HepG2 (cell line): ENCODE results near the gene RBM22. TPM values are rescaled to one million over a fixed set of nuclear protein-coding genes. Genes with fewer than 3 reads are reported as not detected.

Source experiments
- ATAC-seq: fragments of 200-7000 bp; cut with Tn5 transposase; 3 replicates; pipeline ENCODE4 v1.9.1; 2020; ENCODE audit warnings: mild to moderate bottlenecking, moderate library complexity
- BruUV-seq: library from RNA; stranded (reverse); fragments of 400-500 nt; replicated peaks from 2 replicates; lab custom pipeline; 2021; lab: Mats Ljungman, UMichigan
- CTCF ChIA-PET: fragments of 300-600 bp; formaldehyde crosslinking; extraction: SDS; loops from one replicate; lab custom pipeline; 2021; ENCODE audit warnings: low total read pairs, inconsistent platforms, low intra/inter-chr PET ratio; lab: Yijun Ruan, JAX
- POLR2A ChIA-PET: fragments of 350-600 bp; sonication (Branson Sonifier 250); formaldehyde crosslinking; loops from one replicate; lab custom pipeline; 2020; ENCODE audit warnings: antibody characterized with exemption, inconsistent platforms; lab: Yijun Ruan, JAX
- DNase-seq: peaks from one replicate; pipeline ENCODE4 v3.0.0-alpha.2; 2015; ENCODE audit warnings: low spot score
- FAIRE-seq: peaks from 3 replicates; lab custom pipeline; 2011; peaks lifted over from hg19 to GRCh38; lab: Jason Lieb, UNC
- H2AFZ ChIP-seq: one replicate; pipeline ENCODE4 v1.6.1; 2011; ENCODE audit warnings: low read length, inconsistent platforms
- H3K27ac ChIP-seq: fragments of 300-600 bp; 3 replicates; pipeline ENCODE4 v1.8.0; 2011; ENCODE audit warnings: mixed run types, mild to moderate bottlenecking, mixed read lengths, low read length, inconsistent platforms; ENCODE audit not compliant: insufficient read depth; ENCODE audit errors: extremely low read length
- H3K27me3 ChIP-seq, 2 experiments: fragments of 200-600 bp in 1 of 2; 2 replicates in 1 of 2; 3 replicates in 1 of 2; pipeline versions ENCODE4 v1.6.0 to v1.8.0; 2011; ENCODE audit warnings: low read length in 2 of 2, mild to moderate bottlenecking in 2 of 2, moderate library complexity in 2 of 2, inconsistent platforms in 1 of 2; ENCODE audit not compliant: insufficient read depth in 2 of 2, control insufficient read depth in 1 of 2
- H3K36me3 ChIP-seq, 2 experiments: fragments of 200-600 bp in 1 of 2; replicated peaks in 1 of 2; 2 replicates in 1 of 2; 3 replicates in 1 of 2; pipeline versions ENCODE4 v1.5.1 to v1.8.0; 2011; ENCODE audit warnings: low read length in 2 of 2, inconsistent platforms in 1 of 2; ENCODE audit not compliant: insufficient read depth in 2 of 2, control insufficient read depth in 1 of 2
- H3K4me1 ChIP-seq: 2 replicates; pipeline ENCODE4 v1.5.1; 2012; ENCODE audit warnings: low read length, inconsistent platforms; ENCODE audit not compliant: insufficient read depth
- H3K4me2 ChIP-seq: 2 replicates; pipeline ENCODE4 v1.6.0; 2011; ENCODE audit warnings: low read depth, low read length, inconsistent platforms
- H3K4me3 ChIP-seq, 3 experiments: fragments of 200-600 bp in 1 of 3; sonication (generic), shearing (Covaris generic) in 1 of 3; replicated peaks in 1 of 3; 2 replicates each; pipeline ENCODE4 v1.5.1; 2011 to 2016; ENCODE audit warnings: low read length in 3 of 3, inconsistent platforms in 2 of 3, low read depth in 2 of 3, mild to moderate bottlenecking in 2 of 3, control low read depth in 1 of 3, mixed read lengths in 1 of 3; ENCODE audit not compliant: insufficient read depth in 1 of 3
- H3K79me2 ChIP-seq: one replicate; pipeline ENCODE4 v1.6.1; 2011; ENCODE audit warnings: low read length, inconsistent platforms; ENCODE audit not compliant: insufficient read depth
- H3K9ac ChIP-seq: 2 replicates; pipeline ENCODE4 v1.6.0; 2011; ENCODE audit warnings: mild to moderate bottlenecking, low read depth, low read length, inconsistent platforms; ENCODE audit not compliant: insufficient read depth
- H3K9me3 ChIP-seq: 2 replicates; pipeline ENCODE4 v1.5.1; 2012; ENCODE audit warnings: mild to moderate bottlenecking, low read length
- H4K20me1 ChIP-seq: 2 replicates; pipeline ENCODE4 v1.6.0; 2011; ENCODE audit warnings: inconsistent platforms, mild to moderate bottlenecking, low read length, moderate library complexity; ENCODE audit not compliant: insufficient read depth
- ARNT ChIP-seq: fragments of 450-650 bp; IDR thresholded peaks from 2 replicates; pipeline ENCODE4 v1.6.1; 2017
- ATF5 ChIP-seq: sonication (generic); formaldehyde crosslinking; IDR thresholded peaks from 2 replicates; pipeline ENCODE4 v1.4.0; 2020; ENCODE audit warnings: mild to moderate bottlenecking, low read depth, missing genetic modification reagents
- CEBPZ ChIP-seq: IDR thresholded peaks from 2 replicates; pipeline ENCODE4 v1.6.1; 2012; ENCODE audit warnings: low read length, improper control_type of control experiment
- JUN ChIP-seq: sonication (generic); formaldehyde crosslinking; IDR thresholded peaks from 2 replicates; pipeline ENCODE4 v1.4.0; 2020; ENCODE audit warnings: mild to moderate bottlenecking, missing genetic modification reagents
- MAFF ChIP-seq: IDR thresholded peaks from 2 replicates; pipeline ENCODE4 v1.6.1; 2011; ENCODE audit warnings: low read depth, low read length, improper control_type of control experiment
- NCOA5 ChIP-seq: sonication (generic); formaldehyde crosslinking; IDR thresholded peaks from 2 replicates; pipeline ENCODE4 v1.4.0; 2020; ENCODE audit warnings: missing genetic modification reagents
- POLR2AphosphoS5 ChIP-seq: IDR thresholded peaks from 2 replicates; pipeline ENCODE4 v1.6.1; 2012; ENCODE audit warnings: low read depth, low read length
- ZFP90 ChIP-seq: sonication (generic); formaldehyde crosslinking; IDR thresholded peaks from 2 replicates; pipeline ENCODE4 v1.8.0; 2022; ENCODE audit warnings: missing genetic modification reagents, mild to moderate bottlenecking, inconsistent platforms, borderline replicate concordance
- ZIK1 ChIP-seq: sonication (generic); formaldehyde crosslinking; IDR thresholded peaks from 2 replicates; pipeline ENCODE4 v1.5.0; 2020; ENCODE audit warnings: mild to moderate bottlenecking, low read depth, missing genetic modification reagents, borderline replicate concordance
- ZNF20 ChIP-seq: sonication (generic); formaldehyde crosslinking; IDR thresholded peaks from 2 replicates; pipeline ENCODE4 v1.4.0; 2020; ENCODE audit warnings: mild to moderate bottlenecking, moderate library complexity, missing genetic modification reagents
- ZNF263 ChIP-seq: sonication (generic); formaldehyde crosslinking; IDR thresholded peaks from 2 replicates; pipeline ENCODE4 v1.4.0; 2020; ENCODE audit warnings: missing genetic modification reagents
- ZNF562 ChIP-seq: sonication (generic); formaldehyde crosslinking; IDR thresholded peaks from 2 replicates; pipeline ENCODE4 v1.8.0; 2022; ENCODE audit warnings: missing genetic modification reagents, borderline replicate concordance
- ZNF574 ChIP-seq: sonication (generic); formaldehyde crosslinking; IDR thresholded peaks from 2 replicates; pipeline ENCODE4 v1.4.0; 2020; ENCODE audit warnings: missing genetic modification reagents
- ZNF670 ChIP-seq: sonication (generic); formaldehyde crosslinking; IDR thresholded peaks from 2 replicates; pipeline ENCODE4 v1.8.0; 2022; ENCODE audit warnings: mild to moderate bottlenecking, missing genetic modification reagents, borderline replicate concordance
- ZNF7 ChIP-seq: IDR thresholded peaks from 2 replicates; pipeline ENCODE4 v1.6.1; 2016; ENCODE audit warnings: missing biosample characterization, missing genetic modification reagents
- ZNF724P ChIP-seq: sonication (generic); formaldehyde crosslinking; IDR thresholded peaks from 2 replicates; pipeline ENCODE4 v1.8.0; 2022; ENCODE audit warnings: missing genetic modification reagents, borderline replicate concordance
- ZNF883 ChIP-seq: sonication (generic); formaldehyde crosslinking; IDR thresholded peaks from 2 replicates; pipeline ENCODE4 v1.5.1; 2020; ENCODE audit warnings: mild to moderate bottlenecking, missing genetic modification reagents; ENCODE audit errors: not compliant biosample characterization
- WGBS: methylation state at CpG from one replicate; pipeline ENCODE4 v1.1.6; 2017; ENCODE audit warnings: low lambda C conversion rate; 5-methylcytosine and 5-hydroxymethylcytosine counted together
- in situ Hi-C: cut with HindIII; loops from 2 replicates; pipeline ENCODE4 v1.10.0; 2017; ENCODE audit warnings: low pct_unique_long_range_greater_than_20kb; ENCODE audit not compliant: extremely low pct_ligation_motif_present
- intact Hi-C: fragments of 100-400 bp; cut with micrococcal nuclease; formaldehyde crosslinking; loops from one replicate; pipeline ENCODE4 v1.10.0; 2022; ENCODE audit not compliant: unreplicated experiment
- polyA plus RNA-seq, 8 experiments: library from polyadenylated mRNA; depleted of rRNA in 3 of 8; stranded (reverse) in 7 of 8; unstranded in 1 of 8; fragments of >200 nt; fragmentation: Illumina TruSeq in 4 of 8; extraction: Trizol in 4 of 8; gene quantifications; 2 replicates each; pipeline versions ENCODE4 v1.2.1 to v1.2.3, GENCODE V29; 2011 to 2016; ENCODE audit warnings: low read depth in 4 of 8, missing spikeins in 1 of 8, mixed read lengths in 1 of 8; ENCODE audit not compliant: insufficient read depth in 1 of 8
- total RNA-seq, 5 experiments: library from RNA; depleted of rRNA; stranded (reverse); fragments of >200 nt; fragmentation: Illumina TruSeq; extraction: Trizol; gene quantifications; 2 replicates each; pipeline ENCODE4 v1.2.3, GENCODE V29; 2016; ENCODE audit warnings: low read depth in 1 of 5

The RBM22 gene
- total and polyA plus RNA-seq, 2 of the 13 experiments (the other 11 are each of a cell fraction or from before 2014, with no cell fraction given): 28.3 to 35.0 TPM

GRCh38 chr5:150672237-150672883 lies 28.5 kb downstream of the RBM22 start:
- in situ Hi-C loops: loop anchor here (25.0 kb wide), 1 partner anchor 210 kb away; no protein-coding TSS in a partner anchor
- Histone ChIP-seq H4K20me1 (no peaks in the 10 kb centered on the region), H3K36me3 (no peaks in the 10 kb centered on the region), H3K79me2 (no peaks in the 10 kb centered on the region), H3K27me3 (peaks cover 2 to 27% of the 10 kb centered on the region in 2 experiments; a peak in 2 of 5 replicates), H3K9ac (no peak overlapping the region), H3K9me3 (no peaks in the 10 kb centered on the region), H3K4me2 (peak overlapping the region; percentile 75), H2AFZ (no peak overlapping the region), H3K4me3 (peak overlapping the region; percentile 52 to 68 (median 65)), H3K4me1 (no peaks in the 10 kb centered on the region), H3K27ac (no peak overlapping the region)
- POLR2A ChIA-PET: no interaction called here
- CTCF ChIA-PET: no interaction called here
- ATAC-seq (peak; percentile 80), FAIRE-seq (no peak), DNase-seq (no peak)
- intact Hi-C loops: no loop called here
- BruUV-seq: no TSS peak
- WGBS: 16% methylated on average over 18 of the region's 38 CpGs
- TF ChIP-seq ZNF670 (CRISPR knock-in tag) (no peak), JUN (CRISPR knock-in tag) (no peak), ZNF7 (CRISPR knock-in tag) (no peak), NCOA5 (no peak), ZNF883 (CRISPR knock-in tag) (no peak), ZNF574 (CRISPR knock-in tag) (no peak), POLR2AphosphoS5 (no peak), ZIK1 (CRISPR knock-in tag) (no peak), ZFP90 (no peak), MAFF (no peak), ZNF263 (CRISPR knock-in tag) (no peak), CEBPZ (no peak), ZNF724P (CRISPR knock-in tag) (no peak), ATF5 (no peak), ZNF562 (CRISPR knock-in tag) (no peak), ARNT (no peak), ZNF20 (no peak)
